MM.1S (cell line): ENCODE data around the gene FARP1.

Source experiments
- DNase-seq: peaks from one replicate; pipeline ENCODE4 v3.0.0-alpha.2; 2015
- H2AFZ ChIP-seq: fragments of 300-600 bp; sonication (generic); 2 replicates; pipeline ENCODE4 v1.6.0; 2016; ENCODE audit warnings: antibody characterized with exemption, low read length
- H3F3A ChIP-seq: fragments of 300-600 bp; sonication (generic); 2 replicates; pipeline ENCODE4 v1.6.1; 2016; ENCODE audit warnings: mild to moderate bottlenecking, antibody characterized with exemption, low read length, moderate library complexity, mixed read lengths; ENCODE audit not compliant: insufficient read depth
- H3K27ac ChIP-seq: fragments of 300-600 bp; sonication (generic); 2 replicates; pipeline ENCODE4 v1.5.1; 2016; ENCODE audit warnings: mild to moderate bottlenecking, low read length
- H3K27me3 ChIP-seq: fragments of 300-600 bp; sonication (generic); replicated peaks from 2 replicates; pipeline ENCODE4 v1.6.0; 2016; ENCODE audit warnings: low read length; ENCODE audit not compliant: insufficient read depth
- H3K36me3 ChIP-seq: fragments of 300-600 bp; sonication (generic); replicated peaks from 2 replicates; pipeline ENCODE4 v1.6.1; 2016; ENCODE audit warnings: mild to moderate bottlenecking, low read length, mixed read lengths; ENCODE audit not compliant: insufficient read depth
- H3K4me1 ChIP-seq: fragments of 300-600 bp; sonication (generic); 2 replicates; pipeline ENCODE4 v1.6.1; 2016; ENCODE audit warnings: low read length, mixed read lengths
- H3K4me2 ChIP-seq: fragments of 300-600 bp; sonication (generic); 2 replicates; pipeline ENCODE4 v1.6.0; 2016; ENCODE audit warnings: low read depth, low read length
- H3K4me3 ChIP-seq: fragments of 300-600 bp; sonication (generic); 2 replicates; pipeline ENCODE4 v1.5.1; 2016; ENCODE audit warnings: low read length, mixed read lengths
- H3K79me2 ChIP-seq: fragments of 300-600 bp; sonication (generic); 2 replicates; pipeline ENCODE4 v1.6.1; 2016; ENCODE audit warnings: mixed run types, low read length, mixed read lengths
- H3K9ac ChIP-seq: fragments of 300-600 bp; sonication (generic); 2 replicates; pipeline ENCODE4 v1.6.1; 2016; ENCODE audit warnings: low read length, mixed read lengths
- H3K9me2 ChIP-seq: fragments of 300-600 bp; sonication (generic); replicated peaks from 2 replicates; pipeline ENCODE4 v1.6.1; 2016; ENCODE audit warnings: mild to moderate bottlenecking, low read length, mixed read lengths; ENCODE audit not compliant: insufficient read depth
- H3K9me3 ChIP-seq: fragments of 300-600 bp; sonication (generic); replicated peaks from 2 replicates; pipeline ENCODE4 v1.6.1; 2016; ENCODE audit warnings: mild to moderate bottlenecking, low read length, mixed read lengths; ENCODE audit not compliant: insufficient read depth
- H4K20me1 ChIP-seq: fragments of 300-600 bp; sonication (generic); 2 replicates; pipeline ENCODE4 v1.6.1; 2016; ENCODE audit warnings: mild to moderate bottlenecking, low read length, moderate library complexity, mixed read lengths; ENCODE audit not compliant: insufficient read depth
- CTCF ChIP-seq: fragments of 300-600 bp; sonication (generic); IDR thresholded peaks from 2 replicates; pipeline ENCODE4 v1.5.1; 2016; ENCODE audit warnings: antibody characterized with exemption, low read length, mixed read lengths
- EZH2 ChIP-seq: fragments of 300-600 bp; sonication (generic); optimal IDR thresholded peaks from 2 replicates; pipeline ENCODE3; 2017; ENCODE audit warnings: low read depth, mild to moderate bottlenecking, antibody characterized with exemption, low read length, mixed read lengths
- EZH2phosphoT487 ChIP-seq: fragments of 300-600 bp; sonication (generic); IDR thresholded peaks from 2 replicates; pipeline ENCODE4 v1.6.1; 2018; ENCODE audit warnings: antibody characterized with exemption, low read length

The FARP1 gene

DNA sequence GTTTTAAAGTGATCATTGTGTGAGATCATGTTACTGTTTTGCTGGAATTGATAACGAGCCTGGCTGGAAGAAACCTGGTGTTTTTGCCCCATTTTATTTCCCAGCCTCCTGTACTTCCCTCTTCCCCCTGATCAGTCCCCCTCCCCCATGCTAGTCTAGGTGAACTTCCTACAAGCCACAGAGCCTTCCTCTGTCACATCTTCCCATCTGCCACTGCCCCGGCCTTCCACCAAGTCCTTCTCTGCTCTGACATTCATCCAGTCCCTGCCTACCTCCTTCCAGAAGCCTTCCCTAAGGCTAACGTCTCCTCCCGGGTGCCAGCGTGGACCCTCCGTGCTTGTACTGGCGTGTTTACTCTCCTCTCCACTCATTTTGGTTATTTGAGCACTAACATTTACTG lies 14.3 kb downstream of the FARP1 start:
- no peak for DNase-seq
- Histone ChIP-seq H3K79me2 (no peaks in the 10 kb centered on the region; the same call in 1 of the 2 replicates), H3K9ac (no peak overlapping the region), H3K4me2 (no peak overlapping the region), H3K9me3 (no peaks in the 10 kb centered on the region), H3K36me3 (no peaks in the 10 kb centered on the region), H3K4me3 (no peak overlapping the region), H3K9me2 (no peaks in the 10 kb centered on the region), H3F3A (no peaks in the 10 kb centered on the region), H3K27me3 (no peaks in the 10 kb centered on the region), H2AFZ (no peak overlapping the region), H3K4me1 (no peaks in the 10 kb centered on the region), H3K27ac (no peak overlapping the region), H4K20me1 (no peaks in the 10 kb centered on the region)
- TF ChIP-seq EZH2phosphoT487 (no peak), EZH2 (no peak), CTCF (no peak)

- Histone ChIP-seq H3F3A (no peaks in the 10 kb centered on the region), H3K4me3 (no peak overlapping the region), H3K9me2 (no peaks in the 10 kb centered on the region), H3K4me1 (no peaks in the 10 kb centered on the region), H2AFZ (no peak overlapping the region), H3K79me2 (no peaks in the 10 kb centered on the region; the same call in 1 of the 2 replicates), H3K27me3 (no peaks in the 10 kb centered on the region), H4K20me1 (no peaks in the 10 kb centered on the region), H3K4me2 (no peak overlapping the region), H3K27ac (no peak overlapping the region), H3K9me3 (no peaks in the 10 kb centered on the region), H3K36me3 (no peaks in the 10 kb centered on the region), H3K9ac (no peak overlapping the region)
- no peak for DNase-seq
- TF ChIP-seq CTCF (no peak), EZH2phosphoT487 (no peak), EZH2 (no peak)
These were observed 14.7 kb downstream of the FARP1 start for GRCh38 chr13:98157609-98158008.

DNA sequence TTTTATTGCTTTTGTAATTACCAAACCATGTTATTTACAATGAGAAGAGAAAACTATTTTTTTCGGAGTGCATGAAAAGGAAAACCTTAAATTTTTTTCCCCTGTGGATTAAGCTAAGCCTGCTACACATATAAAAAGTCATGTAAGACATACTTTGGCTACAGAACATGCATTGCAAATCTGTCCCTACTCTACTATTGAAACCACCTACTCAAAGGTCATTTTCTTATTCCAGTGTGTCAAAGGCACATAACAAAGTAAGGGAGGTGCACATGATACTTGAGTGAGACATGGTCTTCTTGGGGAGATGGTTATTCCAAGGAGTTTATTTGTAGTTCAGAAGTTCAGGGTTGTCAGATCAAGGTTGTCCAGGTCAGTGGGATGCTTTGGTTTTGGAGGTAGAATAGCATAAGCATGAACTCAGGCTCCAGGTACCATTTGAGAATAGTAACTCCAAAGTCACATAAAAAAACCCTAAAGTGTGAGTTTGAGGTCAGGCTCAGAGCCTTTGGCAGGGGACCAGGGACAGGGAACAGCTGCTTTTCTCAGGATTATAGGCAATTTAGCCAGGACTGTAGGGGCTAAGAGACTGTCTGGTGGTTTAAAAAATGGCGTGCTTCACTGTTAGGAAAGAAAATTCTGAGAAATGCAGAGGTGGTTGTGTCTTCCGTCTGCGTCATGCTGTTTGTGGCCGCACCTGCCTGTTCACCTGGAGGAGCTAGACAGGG lies 15.4 kb downstream of the FARP1 start:
- Histone ChIP-seq H3K4me3 (no peak overlapping the region), H3K9me2 (no peaks in the 10 kb centered on the region), H3K27ac (no peak overlapping the region), H3K4me2 (no peak overlapping the region), H4K20me1 (no peaks in the 10 kb centered on the region), H3K9me3 (no peaks in the 10 kb centered on the region), H3K36me3 (no peaks in the 10 kb centered on the region), H3K4me1 (no peaks in the 10 kb centered on the region), H2AFZ (no peak overlapping the region), H3K79me2 (no peaks in the 10 kb centered on the region; the same call in 1 of the 2 replicates), H3K9ac (no peak overlapping the region), H3K27me3 (no peaks in the 10 kb centered on the region), H3F3A (no peaks in the 10 kb centered on the region)
- no peak for DNase-seq
- TF ChIP-seq EZH2phosphoT487 (no peak), EZH2 (no peak), CTCF (no peak)
